Fibroblast of skin of right biceps (primary cell): Measurements from ENCODE around the gene SOX5.

Experiments
- DNase-seq: peaks from one replicate; pipeline ENCODE4 v3.0.0-alpha.2; 2013

The SOX5 gene

GRCh38 chr12:23949348-23950209, at the start of gene SOX5:
Gene SOX5 (minus strand): TSS chr12:23949670. CDS start chr12:23949601, 69 bp downstream.
- DNase-seq, result peak; percentile 23

DNA sequence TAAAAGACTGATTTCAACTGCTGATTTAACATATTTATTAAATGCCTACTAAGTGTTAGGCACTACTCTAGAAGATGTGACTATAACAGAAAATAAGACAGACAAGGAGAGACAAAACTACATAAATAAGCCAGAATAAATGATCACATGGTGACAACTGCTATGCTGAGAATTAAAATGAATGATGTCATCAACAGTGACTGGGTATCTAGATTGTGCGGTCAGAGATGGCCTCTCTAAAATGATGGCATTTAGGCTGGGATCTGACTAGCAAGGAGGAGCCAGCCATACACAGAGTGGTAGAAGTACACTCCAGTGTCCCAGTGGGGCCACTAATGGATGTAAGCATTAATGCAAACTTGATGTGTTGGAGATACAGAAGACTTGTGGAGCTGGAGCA, 37.6 kb upstream of the SOX5 start:
- no peak for DNase-seq

- DNase-seq, result no peak
Observed at GRCh38 chr12:23980826-23981225, 31.4 kb upstream of the SOX5 start.

DNA sequence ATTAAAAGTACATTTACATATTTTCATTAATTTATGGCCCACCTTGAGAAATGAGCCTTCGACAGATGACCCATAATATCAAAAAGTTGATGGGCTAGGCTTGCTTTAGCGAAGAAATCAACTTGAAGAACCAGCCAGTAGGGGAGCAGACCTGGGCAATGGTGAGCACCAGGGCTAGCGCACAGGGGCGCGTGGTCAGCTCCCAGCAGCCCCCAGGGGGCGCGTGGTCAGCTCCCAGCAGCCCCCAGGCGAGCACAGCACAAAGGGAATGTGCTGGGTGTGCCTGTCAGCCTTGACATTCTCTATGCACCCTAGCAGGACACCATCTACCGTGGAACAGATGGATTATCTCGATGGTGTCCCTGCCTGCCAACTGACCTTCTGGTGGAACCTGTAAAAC, 15.3 kb upstream of the SOX5 start:
- DNase-seq, result no peak

DNA sequence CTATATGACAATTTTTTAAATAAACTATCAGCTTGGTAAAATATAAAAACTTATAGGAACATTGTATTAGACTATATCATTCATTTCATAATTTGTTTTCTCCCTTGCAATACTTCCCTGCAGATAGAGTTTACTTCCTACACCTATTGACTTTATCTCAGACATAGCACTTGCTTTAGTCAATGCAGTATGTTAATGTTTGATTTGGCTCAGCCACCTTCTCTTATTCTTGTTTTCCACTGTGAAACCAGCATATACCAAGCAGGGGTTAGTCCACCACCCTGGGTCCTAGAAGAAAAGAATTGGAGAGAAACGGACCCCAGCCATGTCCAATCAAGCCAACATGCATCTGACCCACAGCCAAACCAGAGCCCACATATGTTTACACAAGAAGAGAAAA, 10.4 kb upstream of the SOX5 start:
- DNase-seq, result no peak

GRCh38 chr12:23954332-23954731, 4.9 kb upstream of the SOX5 start:
- no peak for DNase-seq

DNA sequence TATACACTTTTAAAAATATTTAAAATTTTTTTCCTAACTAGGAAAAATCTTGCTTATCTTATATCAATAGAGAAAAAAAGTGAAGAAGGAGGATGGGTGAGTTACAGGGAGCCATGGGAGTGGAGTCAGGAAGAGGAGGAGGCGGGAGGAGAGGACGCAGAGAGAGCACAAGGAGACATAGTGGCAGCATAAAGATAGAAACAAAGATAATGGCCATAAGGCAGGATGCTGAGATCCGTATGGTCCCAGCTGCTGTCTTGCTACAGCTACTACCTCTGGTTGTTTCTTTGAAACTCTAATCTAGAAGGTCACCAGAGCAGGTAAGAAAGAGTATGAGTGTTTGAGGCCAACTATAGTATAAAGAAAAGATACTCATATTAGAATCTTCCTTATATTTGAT, 2.6 kb upstream of the SOX5 start:
- no peak for DNase-seq

- DNase-seq, result peak; percentile 10
Observed at GRCh38 chr12:23950775-23951451, 1.4 kb upstream of the SOX5 start.

GRCh38 chr12:23950210-23950774, 822 bp upstream of the SOX5 start:
- no peak for DNase-seq

- no peak for DNase-seq
Observed at GRCh38 chr12:23948291-23948690, 1.2 kb downstream of the SOX5 start.

GRCh38 chr12:23947395-23947794, 2.1 kb downstream of the SOX5 start:
- DNase-seq, result no peak

DNA sequence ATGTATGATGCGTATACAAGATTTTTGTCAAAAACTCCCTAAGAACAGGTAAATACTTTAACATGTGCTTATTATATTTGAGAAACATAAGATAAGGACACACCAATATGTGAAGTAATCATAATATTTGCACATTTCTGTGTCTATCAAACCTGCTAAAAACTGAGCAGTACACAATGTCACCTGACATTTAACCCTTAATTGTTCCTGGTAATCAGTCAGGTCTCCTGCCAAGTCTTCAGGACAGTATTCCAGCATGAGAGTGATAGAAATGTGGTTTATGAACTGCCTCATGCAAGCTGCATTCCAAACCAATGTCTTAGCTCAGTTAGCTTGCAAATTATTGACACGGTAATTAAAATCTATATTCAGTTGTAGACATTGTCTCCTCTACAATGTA, 4.2 kb downstream of the SOX5 start:
- no peak for DNase-seq

- DNase-seq, result no peak
Observed at GRCh38 chr12:23944067-23944466, 5.4 kb downstream of the SOX5 start.

- DNase-seq, result no peak
Observed at GRCh38 chr12:23942841-23943240, 6.6 kb downstream of the SOX5 start.

DNA sequence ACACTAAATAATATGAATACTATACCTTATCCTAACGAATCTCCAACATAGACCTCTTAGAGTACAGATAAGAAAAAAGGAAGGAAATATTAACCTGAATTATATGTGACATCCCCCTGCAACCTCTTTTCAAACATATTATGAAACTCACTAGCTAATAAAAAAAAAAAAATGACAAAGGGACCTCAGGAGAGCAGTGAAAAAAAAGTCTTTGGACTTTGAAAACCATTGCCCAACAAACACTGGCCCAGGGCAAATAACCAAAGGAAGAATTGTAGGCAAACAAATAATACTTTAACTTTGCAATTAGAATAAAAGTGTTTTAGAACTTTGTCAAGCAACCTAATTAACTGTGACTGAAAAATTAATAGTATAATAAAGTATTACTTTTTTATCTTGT, 7.7 kb downstream of the SOX5 start:
- no peak for DNase-seq

DNA sequence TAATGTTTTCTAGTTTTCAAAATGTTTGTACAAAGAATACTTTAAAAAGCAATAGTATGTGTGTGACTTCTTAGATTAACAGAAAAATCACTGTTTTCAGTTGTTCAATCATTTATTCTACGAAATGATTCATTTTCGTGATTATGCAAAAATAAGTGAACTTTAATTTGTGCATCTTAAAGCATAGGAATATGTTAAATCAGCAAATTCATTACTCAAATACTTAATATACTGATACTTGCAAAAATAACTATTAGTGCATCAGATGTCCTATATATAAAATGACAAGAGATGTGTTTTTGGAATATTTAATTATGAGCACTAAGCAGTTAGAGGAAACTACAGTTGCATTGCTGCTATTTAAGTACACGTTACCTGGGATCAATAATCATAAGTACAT, 11.0 kb downstream of the SOX5 start:
- no peak for DNase-seq

- DNase-seq, result no peak
Observed at GRCh38 chr12:23931176-23931575, 18.3 kb downstream of the SOX5 start.

GRCh38 chr12:23930599-23930998, 18.9 kb downstream of the SOX5 start:
- DNase-seq, result no peak

- no peak for DNase-seq
Observed at GRCh38 chr12:23929906-23930305, 19.6 kb downstream of the SOX5 start.

GRCh38 chr12:23927907-23928306, 21.6 kb downstream of the SOX5 start:
- no peak for DNase-seq

DNA sequence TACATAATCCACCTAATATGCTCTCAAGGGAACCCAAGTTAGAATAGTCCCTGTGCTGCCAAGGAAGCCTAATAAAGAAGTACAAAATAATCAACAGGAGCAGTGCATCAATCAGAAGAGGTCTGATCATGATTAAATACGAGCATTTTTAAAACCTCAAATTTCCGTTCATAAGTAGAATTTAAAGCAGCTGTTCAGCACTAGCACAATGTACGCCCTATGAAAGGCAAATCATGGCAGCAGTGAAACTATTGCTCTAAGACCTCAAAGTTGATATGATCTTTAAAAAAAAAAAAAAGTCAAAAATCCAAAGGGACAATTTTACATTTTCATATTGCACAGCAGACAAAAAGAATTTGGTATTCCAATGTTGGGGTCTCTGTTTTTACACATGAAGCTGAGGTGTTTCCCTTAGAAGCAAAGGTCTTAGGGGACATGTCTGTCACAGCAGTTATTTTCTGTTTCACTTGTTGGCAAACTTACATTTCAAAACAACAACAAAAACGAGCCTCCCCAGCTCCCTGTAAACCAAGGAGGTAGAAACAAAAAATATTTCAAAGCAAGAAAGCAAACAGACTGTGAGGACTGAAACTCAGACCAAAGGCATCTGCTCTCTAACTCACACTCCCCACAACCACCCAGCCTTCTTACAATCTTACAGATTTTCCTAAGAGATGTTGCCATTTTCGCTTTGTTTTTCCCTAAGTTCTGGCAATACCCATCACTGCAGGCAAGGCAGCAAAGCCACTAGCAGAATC, 28.2 kb downstream of the SOX5 start:
- DNase-seq, result no peak

GRCh38 chr12:23911574-23911973, 37.9 kb downstream of the SOX5 start:
- no peak for DNase-seq

DNA sequence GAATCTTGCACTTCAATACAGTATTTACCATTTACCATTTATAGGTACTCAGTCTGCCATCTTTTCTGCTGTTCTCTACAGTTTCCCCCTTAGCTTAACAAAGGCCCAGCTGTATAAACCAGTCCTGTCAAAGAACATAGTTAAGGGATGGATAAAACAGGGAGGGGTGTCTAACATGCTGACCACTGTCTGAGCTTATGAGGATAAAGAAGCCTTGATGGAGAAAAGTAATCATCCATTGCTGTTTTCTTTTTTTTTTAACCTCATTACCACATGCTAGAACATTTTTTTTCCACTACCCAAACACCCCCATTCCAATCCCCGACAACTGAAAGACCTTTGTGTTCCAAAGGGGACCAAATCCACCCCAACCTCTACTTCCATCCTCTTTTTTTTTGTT, 39.9 kb downstream of the SOX5 start:
- no peak for DNase-seq
